Caco-2 (cell line): ENCODE data around the gene RSPH9. TPM values are rescaled to one million over a fixed set of nuclear protein-coding genes. Genes with fewer than 3 reads are reported as not detected.

Source experiments
- BruUV-seq: library from RNA; stranded (reverse); fragments of 400-500 nt; replicated peaks from 2 replicates; lab custom pipeline; 2021; lab: Mats Ljungman, UMichigan
- CTCF ChIA-PET: fragments of 300-600 bp; sonication (Branson Sonifier 250); formaldehyde crosslinking; loops from one replicate; lab custom pipeline; 2022; ENCODE audit warnings: antibody characterized with exemption; lab: Charles Lee
- POLR2A ChIA-PET: fragments of 300-600 bp; sonication (Branson Sonifier 250); formaldehyde crosslinking; loops from one replicate; lab custom pipeline; 2022; ENCODE audit warnings: antibody characterized with exemption; lab: Charles Lee
- DNase-seq, 2 experiments: peaks; one replicate each; pipeline versions ENCODE4 v3.0.0 to v3.0.0-alpha.2; 2020 to 2022
- H3K27me3 ChIP-seq: replicated peaks from 2 replicates; pipeline ENCODE4 v1.6.0; 2011; ENCODE audit warnings: low read length; ENCODE audit not compliant: control insufficient read depth, insufficient read depth
- H3K36me3 ChIP-seq: 2 replicates; pipeline ENCODE4 v1.5.1; 2011; ENCODE audit warnings: low read length; ENCODE audit not compliant: control insufficient read depth, insufficient read depth
- H3K4me1 ChIP-seq: fragments of 250-450 bp; sonication (Bioruptor Pico); 2 replicates; pipeline ENCODE4 v1.5.1; 2020; ENCODE audit warnings: mild to moderate bottlenecking
- H3K4me3 ChIP-seq: 2 replicates; pipeline ENCODE4 v1.5.1; 2011; ENCODE audit warnings: low read depth, mild to moderate bottlenecking, control low read depth, low read length
- H3K9me3 ChIP-seq: fragments of 250-450 bp; sonication (Bioruptor Pico); 2 replicates; pipeline ENCODE4 v1.5.1; 2020; ENCODE audit warnings: mild to moderate bottlenecking, moderate library complexity
- H3K27ac Mint-ChIP-seq: one replicate; pipeline ENCODE4 v1.8.0; 2022; ENCODE audit warnings: mixed read lengths; ENCODE audit not compliant: unreplicated experiment
- H3K27me3 Mint-ChIP-seq: one replicate; pipeline ENCODE4 v1.8.0; 2022; ENCODE audit warnings: mixed read lengths; ENCODE audit not compliant: insufficient read depth, unreplicated experiment
- H3K36me3 Mint-ChIP-seq: one replicate; pipeline ENCODE4 v1.8.0; 2022; ENCODE audit warnings: mild to moderate bottlenecking, mixed read lengths; ENCODE audit not compliant: insufficient read depth, unreplicated experiment
- H3K4me1 Mint-ChIP-seq: one replicate; pipeline ENCODE4 v1.8.0; 2022; ENCODE audit warnings: low read depth, mixed read lengths; ENCODE audit not compliant: unreplicated experiment
- H3K4me3 Mint-ChIP-seq: one replicate; pipeline ENCODE4 v1.8.0; 2022; ENCODE audit warnings: mild to moderate bottlenecking, moderate library complexity, mixed read lengths; ENCODE audit not compliant: unreplicated experiment
- H3K9me3 Mint-ChIP-seq: one replicate; pipeline ENCODE4 v1.8.0; 2022; ENCODE audit warnings: mixed read lengths; ENCODE audit not compliant: unreplicated experiment
- intact Hi-C: fragments of 100-400 bp; cut with micrococcal nuclease; formaldehyde crosslinking; loops from one replicate; pipeline ENCODE4 v1.10.0; 2022; ENCODE audit not compliant: unreplicated experiment
- total RNA-seq: library from RNA; stranded (reverse); gene quantifications from 2 replicates; pipeline ENCODE4 v1.2.3, GENCODE V29; 2022
- TF ChIP-seq, protein P1 (sequence below), 2 experiments: fragments of 200-600 bp in 1 of 2; IDR thresholded peaks; 1 replicate in 1 of 2; 2 replicates in 1 of 2; pipeline versions ENCODE4 v1.5.1 to v1.8.0; 2011 to 2022; ENCODE audit warnings: antibody characterized with exemption in 1 of 2, control low read depth in 1 of 2, inconsistent platforms in 1 of 2, low read depth in 1 of 2, low read length in 1 of 2, mild to moderate bottlenecking in 1 of 2, moderate library complexity in 1 of 2; ENCODE audit not compliant: insufficient read depth in 1 of 2, severe bottlenecking in 1 of 2, unreplicated experiment in 1 of 2

The RSPH9 gene
- total RNA-seq, 1 experiment from 2014 or later: not detected

- Histone ChIP-seq H3K36me3 (peaks cover 3% of the 10 kb centered on the region), H3K27me3 (no peaks in the 10 kb centered on the region), H3K4me3 (no peak overlapping the region), H3K4me1 (no peaks in the 10 kb centered on the region), H3K9me3 (no peaks in the 10 kb centered on the region)
- DNase-seq: no peak
- TF ChIP-seq, protein P1, sequence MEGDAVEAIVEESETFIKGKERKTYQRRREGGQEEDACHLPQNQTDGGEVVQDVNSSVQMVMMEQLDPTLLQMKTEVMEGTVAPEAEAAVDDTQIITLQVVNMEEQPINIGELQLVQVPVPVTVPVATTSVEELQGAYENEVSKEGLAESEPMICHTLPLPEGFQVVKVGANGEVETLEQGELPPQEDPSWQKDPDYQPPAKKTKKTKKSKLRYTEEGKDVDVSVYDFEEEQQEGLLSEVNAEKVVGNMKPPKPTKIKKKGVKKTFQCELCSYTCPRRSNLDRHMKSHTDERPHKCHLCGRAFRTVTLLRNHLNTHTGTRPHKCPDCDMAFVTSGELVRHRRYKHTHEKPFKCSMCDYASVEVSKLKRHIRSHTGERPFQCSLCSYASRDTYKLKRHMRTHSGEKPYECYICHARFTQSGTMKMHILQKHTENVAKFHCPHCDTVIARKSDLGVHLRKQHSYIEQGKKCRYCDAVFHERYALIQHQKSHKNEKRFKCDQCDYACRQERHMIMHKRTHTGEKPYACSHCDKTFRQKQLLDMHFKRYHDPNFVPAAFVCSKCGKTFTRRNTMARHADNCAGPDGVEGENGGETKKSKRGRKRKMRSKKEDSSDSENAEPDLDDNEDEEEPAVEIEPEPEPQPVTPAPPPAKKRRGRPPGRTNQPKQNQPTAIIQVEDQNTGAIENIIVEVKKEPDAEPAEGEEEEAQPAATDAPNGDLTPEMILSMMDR (IDR thresholded peaks at IDR 0.05; ENCODE audit: insufficient read depth in 1 of 2, low read depth in 1 of 2, low read length in 1 of 2, severe bottlenecking in 1 of 2, unreplicated experiment in 1 of 2): no peak
- H3K27ac Mint-ChIP-seq: no peak overlapping the region
- ChIA-PET CTCF (no interaction called here), POLR2A (no interaction called here)
- peaks cover 34% of the 10 kb centered on the region for H3K36me3 Mint-ChIP-seq
- no peaks in the 10 kb centered on the region for H3K9me3 Mint-ChIP-seq
- H3K4me3 Mint-ChIP-seq: no peak overlapping the region
- no peaks in the 10 kb centered on the region for H3K27me3 Mint-ChIP-seq
- H3K4me1 Mint-ChIP-seq: peaks cover under 1% of the 10 kb centered on the region
- no TSS peak for BruUV-seq
- intact Hi-C loops: no loop called here
Measured at GRCh38 chr6:43621836-43622180, 23.0 kb upstream of the RSPH9 start.

DNA sequence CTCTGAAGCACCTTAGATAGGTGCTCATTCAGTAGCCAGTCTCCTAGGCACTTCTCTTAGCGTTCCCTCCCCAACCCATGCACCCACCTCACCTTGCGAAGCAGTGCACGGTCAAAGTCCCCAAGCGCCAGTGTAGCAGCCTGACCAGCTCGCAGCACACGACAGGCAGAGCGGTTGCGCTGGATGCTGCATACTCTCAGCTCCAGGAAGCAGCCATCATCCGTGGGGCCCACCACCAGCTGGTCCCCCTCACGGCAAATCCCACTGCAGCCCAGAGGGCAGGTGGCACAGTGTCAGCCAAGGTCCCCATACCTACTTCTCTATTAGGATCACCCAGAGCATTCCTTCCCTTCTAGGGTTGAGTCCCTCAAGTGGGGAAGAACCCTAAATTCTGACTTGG, 22.3 kb upstream of the RSPH9 start:
- CTCF ChIA-PET: no interaction called here
- no peak overlapping the region for H3K4me3 Mint-ChIP-seq
- H3K36me3 ChIP-seq: peaks cover 3% of the 10 kb centered on the region
- no peaks in the 10 kb centered on the region for H3K27me3 ChIP-seq
- no peaks in the 10 kb centered on the region for H3K9me3 ChIP-seq
- no peaks in the 10 kb centered on the region for H3K9me3 Mint-ChIP-seq
- no peak overlapping the region for H3K4me3 ChIP-seq
- peaks cover 8% of the 10 kb centered on the region for H3K4me1 Mint-ChIP-seq
- no peak for DNase-seq
- intact Hi-C loops: no loop called here
- H3K36me3 Mint-ChIP-seq: peaks cover 34% of the 10 kb centered on the region
- H3K27me3 Mint-ChIP-seq: no peaks in the 10 kb centered on the region
- POLR2A ChIA-PET: no interaction called here
- no peak overlapping the region for H3K27ac Mint-ChIP-seq
- H3K4me1 ChIP-seq: no peaks in the 10 kb centered on the region
- BruUV-seq: no TSS peak
- TF ChIP-seq, protein P1 (IDR thresholded peaks at IDR 0.05; ENCODE audit: insufficient read depth in 1 of 2, low read depth in 1 of 2, low read length in 1 of 2, severe bottlenecking in 1 of 2, unreplicated experiment in 1 of 2): no peak

DNA sequence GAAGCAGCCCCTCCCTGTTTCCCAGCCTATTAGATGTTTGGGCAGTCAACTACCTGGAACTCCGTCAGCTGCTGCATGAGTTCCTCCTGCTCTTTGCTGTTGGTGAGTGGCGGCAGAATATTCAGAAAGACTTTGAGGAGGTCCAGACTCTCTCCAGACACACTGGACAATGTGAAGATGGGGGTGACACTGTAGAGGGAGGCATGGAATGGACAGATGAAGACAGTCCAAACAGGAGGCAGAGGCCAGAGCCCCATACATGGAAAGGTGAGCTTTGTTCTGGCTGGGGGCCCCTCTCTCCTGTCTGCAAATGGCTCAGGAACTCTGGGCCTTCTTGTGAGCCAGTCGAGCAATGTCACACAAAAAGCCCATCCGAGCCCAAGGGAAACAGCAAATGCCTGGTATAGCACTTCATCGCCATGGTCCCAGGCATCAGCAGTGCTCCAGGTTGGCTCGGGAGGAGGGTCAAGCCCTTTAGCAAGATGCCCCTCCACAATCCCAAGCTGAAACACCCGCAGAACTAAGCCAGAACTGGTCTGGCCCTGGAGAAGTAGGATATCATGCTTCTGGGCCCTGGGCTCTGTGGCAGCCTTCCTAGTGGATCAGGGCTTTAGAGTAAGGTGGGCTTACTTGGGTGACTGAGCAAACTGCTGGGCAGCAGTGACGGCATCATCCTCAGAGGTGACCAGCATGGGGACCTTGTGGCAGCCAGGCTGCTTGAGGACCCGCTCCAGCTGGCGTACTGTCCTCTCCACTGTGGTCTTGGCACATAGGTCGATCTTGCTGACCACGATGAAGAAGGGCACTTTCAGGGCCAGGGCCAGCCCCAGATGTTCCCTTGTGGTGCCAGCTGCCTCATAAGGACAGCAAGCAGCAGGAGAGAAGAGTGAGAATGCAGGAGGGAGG, 20.7 kb upstream of the RSPH9 start:
- Mint-ChIP-seq H3K4me1 (peaks cover 12% of the 10 kb centered on the region), H3K9me3 (no peaks in the 10 kb centered on the region), H3K4me3 (no peak overlapping the region), H3K36me3 (peaks cover 32% of the 10 kb centered on the region), H3K27ac (no peak overlapping the region), H3K27me3 (no peaks in the 10 kb centered on the region)
- Histone ChIP-seq H3K27me3 (no peaks in the 10 kb centered on the region), H3K9me3 (no peaks in the 10 kb centered on the region), H3K4me1 (no peaks in the 10 kb centered on the region), H3K36me3 (peaks cover 3% of the 10 kb centered on the region), H3K4me3 (no peak overlapping the region)
- ChIA-PET POLR2A (no interaction called here), CTCF (no interaction called here)
- DNase-seq: no peak
- TF ChIP-seq, protein P1 (IDR thresholded peaks at IDR 0.05; ENCODE audit: insufficient read depth in 1 of 2, low read depth in 1 of 2, low read length in 1 of 2, severe bottlenecking in 1 of 2, unreplicated experiment in 1 of 2): no peak
- intact Hi-C loops: no loop called here
- BruUV-seq: no TSS peak
